ENCODE data around the gene UCP2.
"Not testable (repeated sequence)": the region's sequence is repeated elsewhere in the genome, so short reads cannot be mapped to it uniquely, and the experiment has no call there.

Gene UCP2

DNA sequence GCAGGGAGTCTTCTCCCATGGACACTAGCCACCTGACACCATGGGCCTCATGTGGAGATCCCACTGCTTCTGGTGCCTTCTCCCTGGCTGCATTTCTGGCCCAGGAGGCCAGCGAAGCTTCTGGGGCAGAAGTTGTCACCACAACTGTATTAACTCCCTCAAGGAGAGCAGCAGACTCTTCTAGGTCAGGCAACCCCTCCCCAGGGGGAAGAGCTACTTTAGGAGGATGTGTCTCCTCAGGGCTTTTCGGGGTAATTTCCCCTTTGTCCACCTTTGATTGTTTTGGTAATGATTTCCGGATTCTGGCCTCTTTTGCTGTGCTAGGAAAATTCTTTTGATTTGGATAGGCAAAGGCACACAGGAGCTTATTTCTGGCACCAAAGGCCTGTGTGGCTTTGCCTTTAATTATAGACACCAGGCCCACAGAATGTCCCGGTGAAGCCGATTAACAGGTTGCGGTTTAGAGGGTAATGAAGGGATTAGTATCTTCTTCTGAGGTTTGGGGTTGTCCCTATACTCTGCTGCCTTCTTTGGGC is 8.9 kb upstream of the UCP2 start:
- DNase-seq, result no peak

DNA sequence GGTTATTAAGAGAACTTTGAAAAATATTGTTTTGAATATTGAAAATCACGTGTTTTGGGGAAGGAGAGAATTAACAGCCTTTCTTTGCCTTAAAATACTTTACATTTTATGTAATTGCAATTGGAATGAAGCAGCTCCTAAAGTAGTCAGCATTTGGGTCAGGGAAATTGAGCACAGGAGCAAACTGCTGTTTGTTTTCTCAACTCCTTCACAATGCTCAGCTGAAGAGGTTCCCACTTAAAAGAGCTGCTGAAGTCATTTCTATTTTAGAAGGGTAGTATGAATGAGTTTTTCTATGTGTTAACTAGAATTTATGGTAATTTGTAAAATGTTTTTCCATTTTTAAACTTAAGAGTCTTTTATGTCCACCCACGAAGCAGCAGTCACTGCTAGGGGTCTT is 8.1 kb upstream of the UCP2 start:
- no peak for DNase-seq

DNA sequence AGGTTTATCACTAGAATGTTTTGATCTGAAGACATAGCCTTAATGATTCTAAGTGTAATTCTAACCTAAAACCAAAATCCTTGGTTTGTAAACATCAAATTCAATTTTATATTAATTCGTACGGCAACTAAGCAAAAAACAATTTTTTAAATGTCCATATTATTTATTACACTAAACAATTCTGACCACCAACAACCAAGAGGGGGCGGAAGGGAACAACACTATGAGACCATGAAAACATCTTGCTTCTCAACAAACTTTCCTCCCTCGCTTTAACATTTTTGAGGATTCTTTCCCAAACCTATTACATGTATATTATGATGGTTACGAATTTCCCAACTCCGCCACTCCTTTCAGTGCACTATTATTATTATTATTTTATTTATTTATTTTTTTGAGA is 6.5 kb upstream of the UCP2 start:
- no peak for DNase-seq

DNA sequence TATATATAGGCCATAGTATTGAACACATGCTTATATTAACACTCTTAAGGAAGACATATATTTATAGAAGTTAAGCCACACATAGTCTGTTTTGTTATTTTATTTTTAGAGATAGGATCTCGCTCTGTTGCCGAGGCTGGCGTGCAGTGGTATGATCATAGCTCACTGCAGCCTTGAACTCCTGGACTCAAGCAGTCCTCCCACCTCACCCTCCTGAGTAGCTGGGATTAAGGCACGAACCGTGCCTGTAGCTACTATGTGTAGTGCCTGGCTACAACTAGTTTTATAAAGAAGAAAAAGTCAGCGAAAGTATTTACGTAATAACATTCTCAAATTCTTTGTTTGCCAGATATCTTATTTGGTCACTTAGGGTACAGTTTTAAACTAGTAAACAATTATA is 5.6 kb upstream of the UCP2 start:
- no peak for DNase-seq

DNA sequence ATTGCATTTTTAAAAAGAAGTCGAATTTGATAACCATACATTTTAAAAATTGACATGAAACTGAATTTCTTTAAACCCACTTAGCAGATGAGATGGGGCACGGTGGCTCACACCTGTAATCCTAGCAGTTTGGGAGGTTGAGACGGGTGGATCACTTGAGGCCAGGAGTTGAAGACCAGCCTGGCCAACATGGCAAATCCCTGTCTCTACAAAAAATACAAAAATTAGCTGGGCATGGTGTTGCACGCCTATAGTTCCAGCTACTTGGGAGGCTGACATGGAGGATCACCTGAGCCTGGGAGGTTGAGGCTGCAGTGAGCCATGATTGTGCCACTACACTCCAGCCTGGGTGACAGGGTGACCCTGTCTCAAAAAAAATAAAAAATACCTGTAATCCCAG is 3.0 kb upstream of the UCP2 start:
- not testable (repeated sequence) for DNase-seq

DNA sequence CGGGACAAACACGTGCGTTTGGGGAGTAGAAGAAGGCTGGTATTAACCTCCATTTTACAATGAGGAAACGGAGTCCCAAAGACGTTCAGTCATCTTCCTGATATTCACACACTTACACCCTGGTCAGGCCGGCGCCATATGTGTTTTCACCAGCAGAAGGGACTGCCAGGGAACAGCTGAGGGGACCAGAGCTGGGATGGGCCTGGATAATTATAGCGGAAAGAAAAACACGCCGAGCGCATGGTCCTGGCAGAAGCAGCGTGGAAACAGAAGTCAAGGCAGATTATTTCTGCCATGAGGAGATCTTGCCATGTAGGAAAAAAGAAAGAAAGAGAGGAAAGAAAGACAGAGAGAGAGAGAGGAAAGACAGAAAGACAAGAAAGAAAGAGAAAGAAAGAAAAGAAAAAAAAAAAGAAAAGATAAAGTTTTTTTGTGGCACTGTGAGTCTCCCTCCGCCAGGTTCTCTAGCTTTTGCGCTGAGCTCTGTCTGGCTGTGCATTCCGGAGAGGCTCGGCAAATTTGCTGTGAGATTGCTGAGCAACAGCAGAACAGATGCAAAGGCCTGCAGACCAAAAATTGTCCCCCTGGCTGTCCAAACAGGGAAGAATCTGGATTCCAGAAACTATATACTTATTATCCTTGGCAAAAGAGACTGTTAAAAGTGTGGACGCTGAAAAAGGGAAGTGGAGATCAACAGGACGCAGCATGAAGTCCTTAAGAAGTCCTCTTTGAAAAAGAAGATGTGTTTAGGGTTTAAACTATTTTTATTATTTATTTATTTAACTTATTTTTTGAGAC is 1.3 kb upstream of the UCP2 start:
- no peak for DNase-seq

DNA sequence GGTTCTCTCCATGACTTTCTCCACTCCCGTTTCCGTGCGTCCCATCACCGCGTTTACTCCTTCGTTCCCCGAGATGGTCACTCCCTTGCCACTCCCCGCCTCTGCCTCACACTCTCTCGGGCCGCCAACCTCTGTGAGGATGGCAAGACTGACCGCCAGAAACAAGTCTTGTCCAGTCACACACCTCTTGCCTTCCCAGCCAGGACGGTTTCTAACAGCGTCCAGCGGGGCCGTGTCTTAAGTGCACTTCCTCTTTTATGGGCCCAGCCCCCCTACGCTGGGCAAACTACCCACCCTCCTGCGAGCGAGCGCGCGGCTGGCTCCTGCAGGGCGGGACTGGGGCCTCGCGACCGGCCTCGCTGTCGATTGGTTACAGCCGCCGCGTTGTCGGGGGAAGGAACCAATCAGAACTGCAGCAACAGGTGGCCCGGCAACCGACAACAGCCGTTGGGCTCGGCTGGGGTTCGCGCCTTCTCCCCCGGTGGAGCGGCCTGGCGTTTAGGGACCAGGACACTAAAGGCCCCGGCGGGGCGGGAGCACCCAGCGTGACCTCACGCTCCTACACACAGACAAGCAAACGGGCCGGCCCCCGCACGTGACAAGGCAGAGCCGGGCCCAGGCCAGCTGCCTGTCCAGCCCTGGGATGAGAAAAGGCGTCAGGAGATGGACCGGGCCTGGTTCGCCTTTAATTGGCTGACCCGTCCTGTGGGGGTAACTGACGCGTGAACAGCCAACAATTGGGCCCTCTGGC is 522 bp upstream of the UCP2 start:
- peak; percentile 89 for DNase-seq

DNA sequence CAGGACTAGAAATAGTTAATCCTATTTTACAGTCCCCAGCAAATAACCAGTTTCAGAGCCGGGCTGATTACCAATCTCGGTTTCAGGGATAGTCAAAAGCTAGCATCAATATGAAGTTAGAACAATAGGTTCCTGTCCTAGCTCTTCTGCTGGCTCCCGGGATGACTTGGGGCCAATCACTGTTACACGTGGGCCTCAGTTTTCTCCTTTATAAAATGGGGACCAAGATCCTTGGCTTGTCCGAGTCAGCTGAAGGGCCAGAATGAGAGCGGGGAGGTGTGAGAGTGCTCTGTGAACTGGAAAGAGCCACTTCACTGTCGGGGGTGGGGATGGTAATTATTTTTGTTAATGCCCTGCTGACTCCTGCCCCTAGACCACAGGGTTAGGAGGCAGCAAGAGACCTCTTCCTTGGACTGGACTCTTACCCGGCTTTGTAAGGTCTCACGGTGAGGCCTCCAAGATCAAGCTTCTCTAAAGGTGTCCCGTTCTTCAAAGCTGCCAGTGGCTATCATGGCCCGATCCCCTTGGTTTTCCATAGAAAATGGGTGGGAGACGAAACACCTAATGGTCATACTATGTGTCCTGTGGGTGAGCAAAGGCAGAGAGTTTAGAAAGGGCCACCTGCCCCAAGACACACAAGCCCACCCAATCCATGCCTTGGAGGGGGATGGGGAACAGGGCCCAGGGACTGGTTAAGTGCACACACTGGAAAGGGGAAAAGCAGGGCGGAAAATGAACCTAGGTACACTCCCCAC is 1.4 kb downstream of the UCP2 start:
- no peak for DNase-seq

DNA sequence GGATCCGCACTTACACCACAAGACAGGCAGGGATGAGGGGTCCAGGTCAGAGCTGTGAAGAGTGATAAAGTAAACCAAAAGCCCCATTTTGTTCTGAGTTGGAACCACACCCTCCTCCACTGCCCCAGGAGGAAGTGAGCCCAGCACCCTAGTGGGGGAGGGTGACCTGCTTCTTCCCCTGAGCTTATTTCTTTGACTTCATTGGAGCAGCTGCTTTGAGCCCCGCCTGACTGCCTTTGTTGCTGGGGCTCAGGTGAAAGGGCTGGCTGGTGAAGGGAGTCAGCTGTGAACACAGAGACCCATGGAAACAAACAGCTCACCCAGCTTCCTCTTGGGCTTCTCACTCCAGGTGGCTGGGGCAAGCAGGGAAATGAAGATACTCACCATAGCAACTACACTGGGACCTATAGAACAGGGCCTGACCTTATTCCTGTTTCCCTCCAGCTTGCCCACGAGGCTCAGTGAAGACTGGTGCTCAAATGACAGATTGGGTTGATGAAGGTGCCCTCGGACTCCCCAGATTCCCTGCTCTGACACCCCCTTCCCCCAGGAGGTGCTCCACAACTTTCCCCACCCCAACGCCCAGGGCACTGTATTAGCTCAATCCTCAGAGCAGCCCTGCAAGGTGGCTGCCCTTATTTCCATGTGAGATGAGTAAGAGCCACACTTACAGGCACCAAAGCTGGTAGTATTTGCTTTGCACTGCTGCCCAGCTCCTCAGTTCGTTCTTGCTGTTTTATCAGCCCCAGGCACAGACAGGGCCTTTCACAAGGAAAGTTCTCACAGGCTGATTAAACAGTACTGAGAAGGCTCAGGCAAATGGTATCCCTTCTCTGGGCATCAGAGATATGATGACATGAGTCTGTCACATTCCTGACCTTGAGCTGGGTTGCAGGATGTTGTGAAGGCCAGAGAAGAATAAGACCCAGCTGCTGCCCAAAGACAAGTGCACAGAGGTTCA is 2.4 kb downstream of the UCP2 start:
- DNase-seq, result no peak

DNA sequence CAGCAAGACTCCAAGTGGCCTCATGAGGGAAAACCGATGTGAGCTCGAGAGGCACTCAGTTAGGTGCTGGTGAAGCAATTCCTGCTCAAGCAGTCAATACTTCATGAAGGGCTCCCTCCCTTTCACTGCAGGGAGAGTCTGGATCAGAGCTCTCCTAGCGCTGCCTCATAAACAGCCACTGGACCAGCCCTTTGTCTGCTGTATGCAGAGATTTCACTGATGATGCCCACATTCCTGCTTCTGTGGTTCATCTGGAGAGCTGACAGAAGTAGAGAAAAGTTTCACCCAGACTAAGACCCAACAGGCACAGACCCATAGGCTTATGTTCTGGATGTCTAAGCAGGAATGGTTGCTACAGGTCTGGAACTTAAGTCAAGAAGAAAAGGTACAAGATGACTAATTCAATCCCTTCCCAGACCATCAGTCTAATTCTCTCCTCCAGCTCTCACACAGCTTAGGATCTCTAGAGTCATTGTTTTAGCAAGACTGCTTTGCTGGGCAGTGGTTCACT is 4.0 kb downstream of the UCP2 start:
- DNase-seq, result no peak

DNA sequence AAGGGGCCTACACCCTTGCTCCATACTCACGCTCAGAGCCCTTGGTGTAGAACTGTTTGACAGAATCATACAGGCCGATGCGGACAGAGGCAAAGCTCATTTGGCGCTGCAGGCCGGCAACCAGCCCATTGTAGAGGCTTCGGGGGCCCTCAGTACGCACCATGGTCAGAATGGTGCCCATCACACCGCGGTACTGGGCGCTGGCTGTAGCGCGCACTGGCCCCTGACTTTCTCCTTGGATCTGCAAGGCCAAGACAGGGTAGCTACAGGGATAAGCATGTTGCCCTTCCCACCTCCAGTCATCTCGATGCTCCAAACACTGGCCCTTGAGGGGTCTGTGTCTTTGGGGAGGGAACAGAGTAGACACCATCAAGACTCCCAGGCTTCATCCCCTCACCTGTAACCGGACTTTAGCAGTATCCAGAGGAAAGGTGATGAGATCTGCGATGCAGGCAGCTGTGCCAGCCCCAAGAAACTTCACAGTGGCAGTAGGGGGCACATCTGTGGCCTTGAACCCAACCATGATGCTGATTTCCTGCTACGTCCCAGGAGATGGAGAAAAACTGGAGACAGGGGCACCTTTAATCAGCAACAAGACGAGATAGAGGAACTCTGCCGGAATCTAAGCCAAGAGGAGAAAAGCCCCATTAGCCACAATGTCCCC is 4.7 kb downstream of the UCP2 start:
- no peak for DNase-seq

DNA sequence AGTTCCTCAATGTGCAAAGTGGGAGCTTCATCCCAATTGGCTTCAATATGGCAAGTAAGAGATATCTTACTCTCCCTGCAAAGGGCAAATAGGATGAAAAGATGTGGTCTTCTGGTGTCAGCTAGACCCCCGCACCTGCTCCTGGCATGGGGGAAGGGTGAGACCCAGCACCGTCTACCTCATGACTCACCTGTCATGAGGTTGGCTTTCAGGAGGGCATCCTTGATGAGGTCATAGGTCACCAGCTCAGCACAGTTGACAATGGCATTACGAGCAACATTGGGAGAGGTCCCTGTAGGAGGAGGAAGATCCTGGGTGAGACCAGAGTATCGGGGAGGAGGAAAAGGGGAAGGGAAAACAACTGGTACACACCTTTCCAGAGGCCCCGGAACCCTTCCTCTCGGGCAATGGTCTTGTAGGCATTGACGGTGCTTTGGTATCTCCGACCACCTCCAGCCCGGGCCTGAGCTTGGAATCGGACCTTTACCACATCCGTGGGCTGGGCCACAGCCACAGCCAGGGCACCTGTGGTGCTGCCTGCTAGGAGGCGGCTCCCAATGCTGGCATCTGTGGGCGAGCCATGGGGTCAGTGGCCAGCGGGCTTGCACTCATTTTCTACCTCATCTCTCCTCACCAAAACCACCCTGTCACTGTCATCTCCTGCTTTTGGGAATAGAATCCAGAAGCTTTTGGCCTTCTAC is 6.0 kb downstream of the UCP2 start:
- DNase-seq, result no peak

DNA sequence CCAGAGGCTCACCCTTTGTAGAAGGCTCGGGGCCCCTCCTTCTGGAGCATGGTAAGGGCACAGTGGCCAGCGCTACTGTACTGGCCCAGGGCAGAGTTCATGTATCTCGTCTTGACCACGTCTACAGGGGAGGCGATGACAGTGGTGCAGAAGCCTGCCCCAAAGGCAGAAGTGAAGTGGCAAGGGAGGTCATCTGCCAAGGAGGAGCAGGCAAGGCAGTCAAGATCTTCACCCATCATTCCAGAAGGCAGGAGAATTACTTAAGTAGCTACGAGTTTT is 7.2 kb downstream of the UCP2 start:
- no peak for DNase-seq

DNA sequence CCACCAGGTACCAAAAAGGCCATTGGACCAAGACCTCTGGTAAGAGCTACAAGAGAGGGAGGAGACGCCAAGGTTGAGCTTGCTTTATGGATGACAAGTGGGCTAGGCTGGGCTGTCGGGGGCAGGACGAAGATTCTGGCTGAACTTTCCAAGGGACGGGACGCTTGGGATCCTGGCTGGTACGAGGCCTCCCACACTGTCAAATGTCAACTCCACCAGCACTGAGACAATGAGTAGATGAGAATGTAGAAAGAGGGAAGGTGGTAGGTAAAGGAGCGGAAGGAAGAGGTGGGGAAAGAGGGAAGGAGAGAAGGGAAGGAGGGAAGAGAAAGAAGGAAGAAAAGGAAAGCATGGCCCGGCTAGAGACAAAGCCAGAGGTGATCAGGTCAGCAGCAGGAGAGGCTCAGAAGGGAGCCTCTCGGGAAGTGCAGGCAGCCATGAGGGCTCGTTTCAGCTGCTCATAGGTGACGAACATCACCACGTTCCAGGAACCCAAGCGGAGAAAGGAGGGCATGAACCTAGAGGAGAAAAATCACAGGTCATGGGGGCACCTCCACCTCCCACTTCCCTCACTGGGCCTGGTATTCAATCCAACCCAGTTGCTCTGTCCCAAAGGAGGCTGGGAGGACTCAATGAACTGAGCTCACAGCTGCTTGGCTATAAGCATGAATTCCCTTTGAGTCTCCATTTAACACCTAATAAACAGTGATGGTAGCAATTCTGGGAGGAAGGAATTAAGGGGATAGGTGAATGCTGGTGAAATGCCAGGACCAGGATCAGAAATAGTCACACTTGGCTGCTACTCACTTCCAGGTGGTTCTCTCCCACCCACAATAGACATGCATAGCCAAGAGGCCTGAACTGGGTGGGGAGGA is 7.8 kb downstream of the UCP2 start:
- DNase-seq, result no peak

DNA sequence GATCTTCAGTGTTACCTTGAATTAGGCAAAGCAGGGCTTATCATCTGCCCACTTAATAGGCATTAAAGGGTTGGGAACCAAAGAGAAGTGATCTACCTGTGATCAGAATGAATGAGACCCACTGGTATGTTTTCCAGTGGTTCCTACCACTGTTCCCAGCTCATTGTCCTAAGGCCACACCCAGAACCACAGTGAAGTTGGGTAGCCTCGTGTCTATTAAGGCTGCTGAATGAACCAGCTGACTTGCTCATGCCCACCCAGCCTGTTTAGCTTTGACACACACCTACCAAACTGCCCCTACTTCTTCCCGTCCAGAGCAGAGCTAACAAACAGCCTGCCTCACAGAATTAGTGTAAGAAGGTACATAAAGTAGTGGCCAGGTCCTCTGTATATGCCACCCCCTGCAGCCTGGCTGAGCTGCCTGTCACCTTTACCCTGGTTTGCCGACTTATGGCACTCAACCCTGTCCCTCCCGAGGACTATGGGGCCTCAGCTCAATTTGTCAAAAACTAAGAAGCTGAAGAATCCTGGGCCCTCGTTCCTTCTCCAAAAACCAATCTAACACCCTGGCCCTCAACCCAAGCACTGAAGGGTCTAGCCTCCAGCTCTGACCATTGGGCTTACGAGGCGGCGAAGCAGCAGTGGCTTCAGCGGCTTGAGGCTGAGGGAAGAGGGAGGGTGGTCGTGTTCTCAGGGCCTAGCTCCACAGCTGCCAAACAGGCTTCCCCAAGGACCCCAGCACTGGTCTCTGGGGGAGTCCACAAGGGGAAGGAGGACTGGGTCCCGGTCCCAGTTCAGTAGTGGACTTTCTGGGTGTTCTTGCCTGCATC is 9.8 kb downstream of the UCP2 start:
- DNase-seq, result no peak

DNA sequence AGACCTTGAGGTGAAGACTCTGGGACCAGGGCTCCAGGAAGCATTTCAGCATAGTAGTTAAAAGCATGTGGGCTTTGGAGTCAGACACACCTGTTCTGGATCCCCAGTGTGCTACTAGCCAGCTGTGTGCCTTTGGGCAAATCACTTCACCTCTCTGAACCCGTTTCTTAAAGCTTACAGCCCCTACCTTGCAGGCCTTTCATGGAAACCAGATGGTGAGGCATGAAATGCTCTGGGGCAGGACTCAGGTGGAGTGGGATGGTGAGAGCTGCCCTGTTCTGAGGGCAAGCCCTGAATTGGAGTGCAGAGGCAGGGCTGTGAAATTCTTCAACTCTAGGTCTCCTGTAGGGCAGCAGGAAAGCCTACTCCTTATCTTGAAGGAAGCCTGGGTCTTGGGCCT is 10.5 kb downstream of the UCP2 start:
- no peak for DNase-seq

DNA sequence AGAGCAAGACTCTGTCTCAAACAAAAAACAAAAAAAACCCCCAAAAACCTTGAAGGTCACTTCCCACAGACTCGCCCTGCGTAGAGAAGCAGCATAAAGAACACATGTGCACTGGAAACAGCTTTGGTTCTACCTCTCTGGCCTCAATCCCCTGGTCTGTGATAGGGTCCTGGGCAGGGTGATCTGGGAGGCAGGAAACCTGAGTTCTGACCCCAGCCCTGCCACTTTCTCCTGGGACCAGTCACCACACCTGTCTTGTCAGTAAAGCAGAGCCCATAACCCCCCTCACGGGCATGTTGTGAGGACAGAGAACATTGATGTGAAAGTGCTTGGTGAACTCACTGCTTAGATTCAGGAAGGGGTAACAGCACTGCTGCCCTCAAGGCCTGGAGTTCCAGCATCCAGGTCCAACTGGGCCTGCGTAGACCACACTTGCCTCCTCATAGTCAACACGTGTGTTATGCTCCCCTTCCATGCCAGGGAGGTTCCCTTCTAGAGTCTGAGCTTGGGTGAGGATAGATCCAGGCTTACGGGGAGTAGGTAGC is 11.4 kb downstream of the UCP2 start:
- DNase-seq, result no peak

DNA sequence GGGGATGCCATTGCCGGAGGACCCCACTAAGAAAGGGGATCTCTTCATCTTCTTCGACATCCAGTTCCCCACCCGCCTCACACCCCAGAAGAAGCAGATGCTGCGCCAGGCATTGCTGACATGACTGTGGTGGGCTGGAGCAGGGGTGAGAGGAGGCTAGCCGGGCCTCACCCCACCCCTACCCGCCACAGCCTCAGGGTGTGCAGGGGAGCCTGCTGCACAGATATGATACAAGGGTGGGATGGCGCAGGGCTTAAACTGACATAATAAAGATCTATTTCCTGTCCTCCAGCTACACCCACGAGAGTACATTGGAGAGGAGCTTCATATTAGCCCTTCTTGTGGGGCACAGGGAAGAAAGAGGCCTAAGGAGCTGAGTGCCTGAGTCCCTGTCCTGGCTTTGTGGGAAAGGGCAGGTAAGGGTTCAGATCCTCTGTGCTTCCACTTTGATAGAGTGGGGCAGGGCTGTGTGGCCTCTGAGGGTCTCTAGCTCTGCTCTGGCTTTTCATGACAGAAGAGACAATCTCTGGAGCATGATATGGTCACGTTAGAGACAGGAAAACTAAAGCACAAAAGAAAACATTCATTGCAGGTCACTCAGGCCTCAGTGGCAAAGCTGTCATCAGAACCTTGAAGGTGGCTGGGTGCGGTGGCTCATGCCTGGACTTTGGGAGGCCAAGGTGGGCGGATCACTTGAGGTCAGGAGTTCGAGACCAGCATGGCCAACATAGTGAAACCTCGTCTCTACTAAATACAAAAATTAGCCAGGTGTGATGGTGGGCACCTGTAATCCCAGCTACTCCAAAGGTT is 12.4 kb downstream of the UCP2 start:
- no peak for DNase-seq
